Measurements from ENCODE around the gene ASCL5. TPM values are rescaled to one million over a fixed set of nuclear protein-coding genes. Genes with fewer than 3 reads are reported as not detected.

The ASCL5 gene
- total RNA-seq: not detected

GRCh38 chr1:201126832-201127754, at the start of gene ASCL5:
TSS of gene ASCL5 (minus strand) at chr1:201127184. CDS start at chr1:201115372, 11,812 bp downstream.
- 84% methylated on average over 14 of the region's 24 CpGs for WGBS
- Histone ChIP-seq H3K36me3 (no peaks in the 10 kb centered on the region), H3K4me3 (no peak within 1 kb of the TSS), H3K27ac (replicated peaks in 1 of 4) (no peak within 1 kb of the TSS), H3K27me3 (peaks cover 0 to 16% (median 0%) of the 10 kb centered on the region in 4 donors), H3K4me1 (peaks cover 0 to 12% (median 11%) of the 10 kb centered on the region in 4 donors), H3K9me3 (no peaks in the 10 kb centered on the region)
- TF ChIP-seq POLR2A (IDR thresholded peaks at IDR 0.05; ENCODE audit: low read depth) (no peak), POLR2AphosphoS5 (IDR thresholded peaks at IDR 0.05) (no peak), EP300 (IDR thresholded peaks at IDR 0.05) (no peak), CTCF (IDR thresholded peaks at IDR 0.05) (no peak)
- intact Hi-C loops (cut with DNase I): no loop called here
- no peak for DNase-seq (ENCODE audit: extremely low spot score)

GRCh38 chr1:201175820-201176500, 49.0 kb upstream of the ASCL5 start:
- WGBS: 90% methylated on average over 7 of the region's 7 CpGs
- intact Hi-C loops (cut with DNase I): no loop called here
- H3K9me3 ChIP-seq: no peaks in the 10 kb centered on the region

GRCh38 chr1:201173736-201174135, 46.8 kb upstream of the ASCL5 start:
- DNase-seq (ENCODE audit: extremely low spot score): no peak
- H3K27ac ChIP-seq (replicated peaks in 1 of 4): no peak overlapping the region
- intact Hi-C loops (cut with DNase I): no loop called here
- H3K36me3 ChIP-seq: no peaks in the 10 kb centered on the region
- 100% methylated on average over 1 of the region's 1 CpG for WGBS
- no peaks in the 10 kb centered on the region for H3K9me3 ChIP-seq
- H3K4me1 ChIP-seq: peaks cover 12 to 14% (median 13%) of the 10 kb centered on the region in 4 donors
- no peak overlapping the region for H3K4me3 ChIP-seq
- no peaks in the 10 kb centered on the region for H3K27me3 ChIP-seq
- no peak for TF ChIP-seq POLR2AphosphoS5 (IDR thresholded peaks at IDR 0.05)
- TF ChIP-seq CTCF (IDR thresholded peaks at IDR 0.05): no peak
- TF ChIP-seq EP300 (IDR thresholded peaks at IDR 0.05): no peak
- no peak for TF ChIP-seq POLR2A (IDR thresholded peaks at IDR 0.05; ENCODE audit: low read depth)

More at GRCh38 chr1:201175820-201176500, 49.0 kb upstream of the ASCL5 start:
- no peak for DNase-seq (ENCODE audit: extremely low spot score)
- TF ChIP-seq POLR2AphosphoS5 (IDR thresholded peaks at IDR 0.05) (no peak), EP300 (IDR thresholded peaks at IDR 0.05) (no peak), CTCF (IDR thresholded peaks at IDR 0.05) (no peak), POLR2A (IDR thresholded peaks at IDR 0.05; ENCODE audit: low read depth) (no peak)
- no peaks in the 10 kb centered on the region for H3K36me3 ChIP-seq
- no peak overlapping the region for H3K27ac ChIP-seq (replicated peaks in 1 of 4)
- H3K27me3 ChIP-seq: no peaks in the 10 kb centered on the region
- H3K4me3 ChIP-seq: no peak overlapping the region
- H3K4me1 ChIP-seq: peaks cover 5 to 7% (median 6%) of the 10 kb centered on the region in 4 donors

GRCh38 chr1:201172999-201173610, 46.1 kb upstream of the ASCL5 start:
- Histone ChIP-seq H3K27ac (replicated peaks in 1 of 4) (no peak overlapping the region), H3K4me3 (no peak overlapping the region), H3K9me3 (no peaks in the 10 kb centered on the region), H3K36me3 (no peaks in the 10 kb centered on the region), H3K27me3 (no peaks in the 10 kb centered on the region), H3K4me1 (peaks cover 12 to 14% (median 13%) of the 10 kb centered on the region in 4 donors)
- DNase-seq (ENCODE audit: extremely low spot score): no peak
- TF ChIP-seq CTCF (IDR thresholded peaks at IDR 0.05): no peak
- TF ChIP-seq POLR2AphosphoS5 (IDR thresholded peaks at IDR 0.05): no peak
- no peak for TF ChIP-seq POLR2A (IDR thresholded peaks at IDR 0.05; ENCODE audit: low read depth)
- TF ChIP-seq EP300 (IDR thresholded peaks at IDR 0.05): no peak
- WGBS: 68% methylated on average over 4 of the region's 4 CpGs
- intact Hi-C loops (cut with DNase I): no loop called here

All from esophagus muscularis mucosa (tissue), 4 donors.